ENCODE data around the gene TRRAP.

DNA sequence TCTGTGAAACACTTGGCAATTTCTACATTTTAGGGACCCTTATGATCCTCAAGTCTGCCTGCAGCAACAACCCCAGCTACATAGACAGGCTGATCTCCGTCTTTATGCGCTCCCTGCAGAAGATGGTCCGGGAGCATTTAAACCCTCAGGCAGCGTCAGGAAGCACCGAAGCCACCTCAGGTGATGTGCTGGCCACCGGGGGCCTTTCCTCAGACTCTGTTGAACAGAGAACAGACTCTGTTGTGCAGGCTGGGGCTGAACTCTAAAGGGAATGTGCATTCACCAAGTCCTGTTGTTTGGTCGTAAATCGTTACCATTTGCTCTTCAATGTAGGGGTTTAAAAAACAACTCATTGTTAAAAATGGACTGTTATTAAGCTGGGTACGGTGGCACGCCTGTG, 86.3 kb downstream of the TRRAP start:
- TF ChIP-seq POLR2AphosphoS5 (IDR thresholded peaks at IDR 0.05; ENCODE audit: low read depth) = no peak
- TF ChIP-seq, protein P1, sequence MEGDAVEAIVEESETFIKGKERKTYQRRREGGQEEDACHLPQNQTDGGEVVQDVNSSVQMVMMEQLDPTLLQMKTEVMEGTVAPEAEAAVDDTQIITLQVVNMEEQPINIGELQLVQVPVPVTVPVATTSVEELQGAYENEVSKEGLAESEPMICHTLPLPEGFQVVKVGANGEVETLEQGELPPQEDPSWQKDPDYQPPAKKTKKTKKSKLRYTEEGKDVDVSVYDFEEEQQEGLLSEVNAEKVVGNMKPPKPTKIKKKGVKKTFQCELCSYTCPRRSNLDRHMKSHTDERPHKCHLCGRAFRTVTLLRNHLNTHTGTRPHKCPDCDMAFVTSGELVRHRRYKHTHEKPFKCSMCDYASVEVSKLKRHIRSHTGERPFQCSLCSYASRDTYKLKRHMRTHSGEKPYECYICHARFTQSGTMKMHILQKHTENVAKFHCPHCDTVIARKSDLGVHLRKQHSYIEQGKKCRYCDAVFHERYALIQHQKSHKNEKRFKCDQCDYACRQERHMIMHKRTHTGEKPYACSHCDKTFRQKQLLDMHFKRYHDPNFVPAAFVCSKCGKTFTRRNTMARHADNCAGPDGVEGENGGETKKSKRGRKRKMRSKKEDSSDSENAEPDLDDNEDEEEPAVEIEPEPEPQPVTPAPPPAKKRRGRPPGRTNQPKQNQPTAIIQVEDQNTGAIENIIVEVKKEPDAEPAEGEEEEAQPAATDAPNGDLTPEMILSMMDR (IDR thresholded peaks at IDR 0.05; ENCODE audit: insufficient read depth, low read length) = no peak
